ENCODE data around the gene WNT2B.
"Not testable (repeated sequence)": the region's sequence is repeated elsewhere in the genome, so short reads cannot be mapped to it uniquely, and the experiment has no call there.

WNT2B gene

DNA sequence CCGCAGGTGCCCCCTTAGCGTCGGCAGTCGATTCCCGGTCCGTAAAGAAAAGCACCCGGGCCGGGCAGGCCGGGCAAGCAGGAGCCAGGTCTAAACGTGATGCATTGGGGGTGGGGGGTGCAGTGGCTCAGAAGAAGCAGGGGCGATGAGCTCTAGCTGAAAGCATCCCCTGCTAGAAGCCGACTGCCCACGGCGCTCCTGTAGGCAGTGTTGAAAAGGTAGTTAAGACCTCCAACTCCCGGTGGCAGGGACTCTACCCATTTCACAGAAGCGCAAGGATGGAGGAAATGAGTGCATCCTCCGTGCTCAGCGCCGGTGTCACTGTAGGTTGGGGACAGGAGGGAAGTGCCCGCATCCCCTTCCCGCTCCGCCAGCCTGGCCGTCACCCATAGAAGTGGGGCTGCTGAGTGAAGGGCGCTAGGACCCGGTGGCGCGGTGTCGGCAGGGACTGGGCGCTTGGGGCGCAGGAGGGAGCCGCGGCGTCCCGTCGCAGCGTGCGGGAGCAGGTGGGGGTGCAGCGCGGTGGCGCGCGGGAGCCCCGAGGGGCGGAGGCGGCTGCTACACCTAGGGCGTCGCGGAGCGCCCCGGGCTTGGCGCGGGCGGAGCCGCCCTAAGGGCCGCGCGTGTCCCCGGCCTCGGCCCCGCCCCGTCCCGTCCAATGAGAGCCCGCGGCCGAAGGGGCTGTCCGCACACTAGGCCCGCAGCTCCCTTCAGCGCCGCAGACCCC lies at the start of gene WNT2B:
TSS of gene WNT2B (plus strand) at position 688 of the 727 bp plus-strand sequence. CDS start 298 bp downstream, outside the sequence.
- no peak for DNase-seq

DNA sequence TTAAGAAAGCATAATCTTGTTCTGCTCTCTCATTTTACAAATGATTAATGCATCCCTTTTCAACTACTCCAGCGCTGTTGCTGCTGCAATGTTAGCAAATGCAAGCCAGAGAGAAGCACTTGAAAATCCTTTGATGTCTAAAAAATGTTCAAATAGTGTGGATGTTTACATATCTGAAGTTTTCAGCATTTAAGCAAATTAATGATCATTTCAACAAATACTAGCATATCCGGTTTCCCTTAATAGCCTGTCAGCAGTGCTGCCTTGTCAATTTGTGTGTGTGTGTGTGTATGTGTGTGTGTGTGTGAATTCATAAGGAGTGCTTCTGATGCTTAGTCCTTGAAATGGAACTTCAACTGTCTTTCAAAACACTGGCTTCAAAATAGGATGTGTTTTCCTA lies 48.1 kb upstream of the WNT2B start:
- no peak for DNase-seq

DNA sequence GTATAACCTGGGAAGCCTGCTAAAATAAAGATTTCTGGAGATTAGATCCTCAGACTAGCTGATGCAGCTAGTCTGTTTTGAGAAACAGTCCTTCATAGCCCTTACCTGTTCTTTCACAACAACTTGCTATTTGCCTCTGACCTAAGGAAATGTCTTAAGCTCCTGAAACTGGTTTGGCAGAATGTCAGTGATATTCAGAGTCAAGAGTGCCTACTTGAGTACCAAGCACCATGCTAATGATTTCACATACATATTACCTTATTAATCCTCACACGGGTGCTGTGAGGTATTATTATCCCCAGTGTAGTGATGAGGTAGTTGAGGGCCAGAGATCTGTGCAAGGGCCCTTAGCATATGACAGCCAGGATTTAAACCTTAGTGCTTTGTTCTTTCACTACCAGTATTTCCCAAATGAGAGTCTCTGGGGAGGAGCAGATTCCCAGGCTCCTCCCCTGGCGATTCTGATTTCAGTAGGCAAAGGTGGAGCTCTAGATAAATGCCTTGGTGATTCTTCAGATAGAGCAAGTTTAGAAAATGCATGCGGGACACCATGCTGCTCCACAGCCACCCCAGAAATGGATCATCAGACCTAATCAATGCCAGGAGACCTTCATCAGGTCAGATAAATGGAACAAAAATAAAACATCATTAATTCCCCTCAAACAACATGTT lies 47.4 kb upstream of the WNT2B start:
- DNase-seq = no peak

DNA sequence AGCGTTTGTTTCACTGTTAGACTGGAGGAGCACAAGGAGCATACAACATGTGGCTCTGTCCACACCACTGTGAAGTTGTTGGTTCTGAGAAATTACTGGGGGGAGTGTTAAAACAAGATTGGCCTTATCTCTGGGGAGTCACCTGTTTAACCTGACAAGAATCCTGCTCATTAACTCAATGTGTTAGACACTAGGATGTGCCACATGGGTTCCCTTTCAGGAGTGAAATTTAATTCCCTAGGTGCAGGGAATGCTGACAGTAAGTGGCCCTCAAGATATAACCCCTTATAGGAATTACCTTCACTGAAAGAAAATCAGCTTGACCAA lies 45.8 kb upstream of the WNT2B start:
- DNase-seq = no peak

DNA sequence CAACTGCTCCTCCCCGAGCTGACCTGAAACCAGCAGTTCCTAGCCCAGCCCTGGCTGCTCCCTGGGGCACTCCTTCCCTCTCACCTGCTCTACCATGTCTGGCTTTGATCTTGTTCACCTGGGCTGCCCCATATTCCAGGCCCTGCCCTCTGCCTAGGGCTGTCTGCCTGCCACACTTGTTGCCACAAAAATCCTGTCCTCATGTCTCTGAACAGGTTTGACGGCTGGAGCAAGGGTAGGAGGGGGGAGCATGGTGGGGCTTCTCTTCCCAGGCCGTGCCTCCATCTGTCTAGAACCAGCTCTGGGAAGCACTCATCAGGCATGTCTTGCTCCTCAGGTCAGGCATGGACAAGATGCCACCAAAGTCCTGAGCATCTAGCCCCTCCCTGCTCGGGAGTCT lies 44.3 kb upstream of the WNT2B start:
- DNase-seq = no peak

DNA sequence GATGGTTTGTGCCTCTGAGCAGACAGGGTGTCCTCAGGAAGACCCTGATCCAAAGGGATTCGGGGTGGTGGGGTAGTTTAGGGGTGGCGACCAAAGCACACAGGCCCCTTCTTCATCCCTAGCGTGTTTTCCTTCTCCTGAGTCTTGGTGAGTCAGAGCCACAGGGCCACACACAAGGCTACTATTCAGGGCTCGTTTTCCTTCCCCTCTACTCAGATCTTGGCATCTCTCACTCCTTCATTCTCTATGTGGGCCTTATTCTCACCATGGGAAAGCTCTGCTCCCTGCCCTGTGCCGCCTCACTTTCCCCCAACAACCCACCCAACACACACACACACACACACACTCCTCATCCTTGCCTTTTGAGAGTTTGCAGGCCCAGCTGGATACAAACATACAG lies 43.6 kb upstream of the WNT2B start:
- DNase-seq = no peak

DNA sequence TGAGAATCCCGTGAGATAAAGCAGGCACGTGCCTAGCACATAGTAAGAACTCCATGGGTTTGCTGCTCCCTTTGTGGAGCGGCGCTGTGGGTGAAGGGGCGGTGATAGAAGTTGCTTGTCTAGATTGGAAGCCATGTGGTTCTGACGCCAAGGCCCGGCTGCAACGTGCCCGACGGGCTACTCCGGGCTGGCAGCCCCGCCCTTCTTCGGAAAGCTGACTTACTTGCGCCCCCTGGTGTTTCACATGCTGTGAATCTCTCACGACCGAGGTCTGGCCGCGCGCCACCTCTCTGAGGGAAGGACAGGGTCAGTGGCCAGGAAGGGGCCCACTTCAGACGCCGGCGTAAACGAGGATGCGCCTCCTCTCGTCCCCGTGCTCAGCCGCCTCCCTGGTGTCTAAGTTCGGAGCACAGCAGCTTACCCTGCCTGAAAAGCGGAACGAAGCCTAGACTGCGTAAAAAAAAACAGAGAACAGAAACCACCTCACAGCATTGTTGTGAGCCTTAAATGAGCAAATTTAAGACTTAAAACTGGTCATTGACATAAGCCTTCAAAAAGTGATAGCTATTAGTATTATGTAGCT lies 42.6 kb upstream of the WNT2B start:
- DNase-seq = peak; percentile 87

DNA sequence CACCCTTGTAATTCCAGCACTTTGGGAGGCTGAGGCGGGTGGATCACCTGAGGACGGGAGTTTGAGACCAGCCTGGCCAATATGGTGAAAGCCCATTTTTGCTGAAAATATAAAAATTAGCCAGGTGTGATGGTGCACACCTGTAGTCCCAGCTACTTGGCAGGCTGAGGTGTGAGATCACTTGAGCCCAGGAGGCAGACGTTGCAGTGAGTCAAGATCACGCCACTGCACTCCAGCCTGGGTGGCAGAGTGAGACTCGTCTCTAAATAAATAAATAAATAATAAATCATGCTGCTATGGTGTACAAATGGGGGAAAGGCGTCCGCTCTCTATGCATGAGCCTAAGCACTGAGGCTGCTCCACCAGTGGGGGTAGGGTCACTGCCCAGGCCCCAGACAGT lies 38.4 kb upstream of the WNT2B start:
- DNase-seq = not testable (repeated sequence)

DNA sequence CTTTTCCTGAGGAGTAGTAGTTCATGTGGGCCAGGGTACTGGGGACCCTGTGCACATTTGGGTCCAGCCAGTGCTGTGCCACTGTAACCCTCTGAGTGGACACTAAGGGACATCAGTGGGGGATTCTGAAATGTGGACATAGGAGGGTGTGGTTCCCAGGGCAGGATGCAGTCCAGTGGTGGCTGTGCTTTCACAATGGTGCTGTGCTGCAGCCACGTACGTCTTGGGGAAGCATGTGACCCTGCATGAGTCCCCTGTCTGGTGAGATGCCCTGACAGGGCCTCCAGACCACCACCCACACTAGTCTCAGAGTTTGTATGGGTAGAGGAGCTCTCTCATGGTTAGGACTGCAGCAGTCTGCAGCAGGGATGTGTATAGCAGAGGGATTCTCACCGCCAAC lies 37.8 kb upstream of the WNT2B start:
- no peak for DNase-seq

DNA sequence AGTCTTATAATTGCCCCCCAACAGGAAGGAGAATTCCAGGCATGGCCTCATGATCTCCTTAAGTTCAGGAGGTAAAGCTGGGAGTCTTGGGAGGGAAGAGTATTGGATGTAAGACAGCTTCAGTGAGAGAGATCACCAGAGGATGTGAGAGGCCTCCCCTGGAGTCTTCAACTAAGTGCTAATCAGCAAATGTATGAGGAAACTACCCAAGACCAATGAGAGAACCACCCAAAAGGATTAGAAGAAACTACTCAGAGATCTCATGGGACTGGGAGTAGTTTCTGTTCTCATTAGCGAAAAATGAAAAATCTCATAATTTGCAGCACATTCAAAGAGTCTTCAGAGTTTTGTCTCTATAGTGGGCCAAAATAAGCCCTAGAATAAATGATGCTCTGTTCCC lies 36.6 kb upstream of the WNT2B start:
- no peak for DNase-seq

DNA sequence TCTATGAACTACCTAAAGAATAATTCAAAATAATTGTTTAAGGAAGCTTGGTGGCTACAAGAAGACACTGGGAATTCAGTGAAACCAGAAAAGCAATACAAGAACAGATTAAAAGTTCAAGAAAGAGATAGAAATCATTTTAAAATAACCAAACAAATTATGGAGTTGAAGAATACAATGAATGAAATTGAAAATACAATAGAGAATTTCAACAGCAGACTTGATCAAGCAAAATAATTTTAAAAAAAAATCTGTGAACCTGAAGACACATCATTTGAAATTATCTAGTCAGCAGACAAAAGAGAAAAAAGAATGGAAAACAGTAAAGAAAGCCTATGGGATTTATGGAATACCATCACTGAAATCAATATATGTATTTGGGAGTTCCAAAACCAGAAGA lies 31.2 kb upstream of the WNT2B start:
- no peak for DNase-seq

DNA sequence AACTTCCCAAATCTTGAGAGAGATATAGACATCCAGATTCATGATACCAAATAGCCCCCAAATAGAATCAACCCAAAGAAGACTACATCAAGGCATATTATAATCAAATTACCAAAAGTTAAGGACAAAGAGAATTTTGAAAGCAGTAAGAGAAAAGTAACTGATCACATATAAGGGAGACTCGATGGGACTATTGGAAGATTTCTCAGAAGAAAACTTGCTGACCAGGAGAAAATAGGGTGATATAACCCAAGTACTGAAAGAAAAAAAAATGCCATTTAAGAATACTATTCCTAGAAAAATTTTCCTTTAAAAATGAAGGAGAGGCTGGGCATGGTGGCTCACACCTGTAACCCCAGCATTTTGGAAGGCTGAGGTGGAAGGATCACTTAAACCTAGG lies 30.5 kb upstream of the WNT2B start:
- no peak for DNase-seq

DNA sequence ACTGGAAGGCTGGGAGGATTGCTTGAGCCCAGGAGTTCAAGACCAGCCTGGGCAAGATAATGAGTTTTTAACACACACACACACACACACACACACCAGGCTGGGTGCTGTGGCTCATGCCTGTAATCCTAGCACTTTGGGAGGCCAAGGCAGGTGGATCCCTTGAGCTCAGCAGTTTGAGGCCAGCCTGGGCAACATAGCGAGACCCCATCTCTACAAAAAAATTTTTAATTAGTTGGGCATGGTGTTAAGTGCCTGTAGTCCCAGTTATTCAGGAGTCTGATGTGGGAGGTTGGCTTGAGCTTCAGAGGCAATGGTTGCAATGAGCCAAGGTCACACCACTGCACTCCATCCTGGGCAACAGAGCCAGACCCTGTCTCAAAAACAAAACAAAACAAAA lies 22.7 kb upstream of the WNT2B start:
- DNase-seq = not testable (repeated sequence)

DNA sequence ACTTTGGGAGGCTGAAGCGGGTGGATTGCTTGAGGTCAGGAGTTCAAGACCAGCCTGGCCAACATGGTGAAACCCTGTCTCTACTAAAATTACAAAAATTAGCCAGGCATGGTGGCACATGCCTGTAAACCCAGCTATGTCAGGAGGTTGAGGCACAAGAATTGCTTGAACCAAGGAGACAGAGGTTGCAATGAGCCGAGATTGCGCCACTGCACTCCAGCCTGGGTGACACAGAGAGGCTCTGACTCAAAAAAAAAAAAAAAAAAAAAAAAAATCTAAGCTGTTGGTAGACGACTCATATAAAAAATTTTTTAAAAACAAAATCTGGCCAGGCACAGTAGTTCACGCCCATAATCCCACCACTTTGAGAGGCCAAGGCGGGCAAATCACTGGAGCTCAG lies 21.1 kb upstream of the WNT2B start:
- DNase-seq = not testable (repeated sequence)

DNA sequence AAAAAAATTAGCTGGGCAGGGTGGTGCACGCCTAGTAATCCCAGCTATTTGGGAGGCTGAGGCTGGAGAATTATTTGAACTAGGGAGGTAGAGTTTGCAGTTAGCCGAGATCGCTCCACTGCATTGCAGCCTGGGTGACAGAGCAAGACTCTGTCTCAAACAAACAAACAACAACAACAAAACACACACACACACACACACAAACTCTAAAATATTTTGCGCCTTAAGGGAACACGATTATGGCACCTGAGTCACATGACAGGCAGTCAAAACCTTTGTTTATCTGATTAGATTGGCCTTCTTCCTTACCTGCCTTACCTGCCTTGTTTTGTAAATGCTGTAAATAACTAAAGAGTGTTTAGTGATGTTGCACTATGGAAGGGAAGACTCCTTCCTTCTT lies 20.6 kb upstream of the WNT2B start:
- DNase-seq = no peak

DNA sequence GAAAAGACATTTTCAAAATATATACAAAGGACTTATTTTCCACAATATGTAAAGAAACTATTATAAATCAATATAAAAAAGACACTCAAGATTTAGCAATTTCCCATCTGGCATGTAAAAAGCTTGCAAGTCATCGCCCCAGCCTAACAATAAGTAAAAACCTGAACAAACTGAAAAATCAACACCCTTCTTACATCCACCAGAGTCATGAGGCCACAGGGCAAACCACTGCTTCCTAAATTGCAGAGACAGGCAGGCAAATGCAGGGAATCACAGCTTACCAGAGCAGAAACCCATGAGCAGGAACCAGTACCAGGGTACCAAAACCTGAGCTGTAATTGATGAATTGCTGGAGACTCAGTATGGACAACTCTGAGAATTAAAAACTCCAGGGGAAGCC lies 16.7 kb upstream of the WNT2B start:
- no peak for DNase-seq

DNA sequence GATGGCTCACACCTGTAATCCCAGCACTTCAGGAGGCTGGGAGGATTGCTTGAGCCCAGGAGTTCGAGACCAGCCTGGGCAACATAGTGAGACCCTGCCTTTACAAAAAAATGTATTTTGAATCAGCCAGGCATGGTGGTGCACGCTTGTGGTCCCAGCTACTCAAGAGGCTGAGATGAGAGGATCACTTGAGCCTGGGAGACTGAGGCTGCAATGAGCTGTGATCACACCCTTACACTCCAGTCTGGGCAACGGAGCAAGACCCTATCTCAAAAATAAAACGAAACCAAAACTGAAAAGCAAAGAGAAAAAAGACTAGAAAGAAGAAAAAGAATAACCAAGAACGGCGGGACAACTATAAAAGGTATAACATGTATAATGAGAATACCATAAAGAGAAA lies 15.4 kb upstream of the WNT2B start:
- DNase-seq = no peak

DNA sequence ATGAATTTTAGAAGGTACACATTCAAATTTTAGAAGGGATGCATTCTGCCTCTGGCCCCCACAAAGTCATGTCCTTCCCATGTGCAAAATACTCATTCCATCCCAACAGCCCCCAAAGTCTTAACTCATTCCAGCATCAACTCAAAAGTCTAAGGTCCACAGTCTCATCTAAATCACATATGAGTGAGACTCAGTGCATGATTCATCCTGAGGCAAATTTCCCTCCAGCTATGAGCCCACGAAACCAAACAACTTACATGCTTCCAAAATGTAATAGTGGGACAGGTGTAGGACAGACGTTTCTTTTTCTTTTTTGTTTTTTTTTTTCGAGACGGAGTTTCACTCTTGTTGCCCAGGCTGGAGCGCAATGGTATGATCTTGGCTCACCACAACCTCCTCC lies 12.5 kb upstream of the WNT2B start:
- DNase-seq = no peak

DNA sequence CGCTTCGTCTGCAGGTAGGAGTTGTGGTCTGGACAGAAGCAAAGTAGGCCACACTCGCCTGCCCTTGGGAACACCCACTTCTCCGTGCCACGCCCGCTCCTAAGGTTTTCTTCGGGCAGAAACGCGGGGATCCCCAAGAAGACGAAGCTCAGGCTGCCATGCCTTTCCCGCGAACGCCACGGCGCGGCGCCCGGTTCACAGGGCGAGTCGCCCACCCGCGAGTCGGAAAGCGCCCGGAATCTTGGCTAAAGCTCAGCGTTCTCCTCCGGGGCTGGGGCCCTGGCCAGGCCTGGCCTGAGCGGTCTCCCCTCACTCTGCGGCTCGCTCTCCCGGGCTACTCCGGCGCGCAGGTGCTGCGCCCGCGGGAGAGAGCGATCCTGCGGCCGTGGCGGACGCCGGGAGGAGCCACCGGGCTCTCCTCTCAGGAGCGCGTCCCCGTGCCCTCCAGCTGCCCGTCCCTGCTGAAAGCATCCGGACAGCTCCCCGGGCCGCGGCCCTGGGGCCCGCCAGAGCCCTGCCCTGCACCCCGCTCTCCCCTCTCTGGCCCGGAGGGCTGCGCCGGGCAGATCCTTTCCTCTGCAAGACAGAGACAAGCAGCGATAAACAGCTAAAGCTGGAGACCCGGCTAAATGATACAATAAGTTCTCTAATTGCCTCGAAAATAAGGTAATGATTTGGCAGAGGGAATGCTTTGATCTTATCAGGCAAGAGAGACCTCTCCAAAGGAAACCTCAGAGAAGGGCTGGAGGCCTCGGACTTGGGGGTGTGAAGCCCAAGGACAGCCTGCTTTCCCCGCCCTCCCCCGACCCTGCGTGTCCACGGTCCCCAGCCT lies 6.7 kb upstream of the WNT2B start:
- DNase-seq = peak; percentile 48

DNA sequence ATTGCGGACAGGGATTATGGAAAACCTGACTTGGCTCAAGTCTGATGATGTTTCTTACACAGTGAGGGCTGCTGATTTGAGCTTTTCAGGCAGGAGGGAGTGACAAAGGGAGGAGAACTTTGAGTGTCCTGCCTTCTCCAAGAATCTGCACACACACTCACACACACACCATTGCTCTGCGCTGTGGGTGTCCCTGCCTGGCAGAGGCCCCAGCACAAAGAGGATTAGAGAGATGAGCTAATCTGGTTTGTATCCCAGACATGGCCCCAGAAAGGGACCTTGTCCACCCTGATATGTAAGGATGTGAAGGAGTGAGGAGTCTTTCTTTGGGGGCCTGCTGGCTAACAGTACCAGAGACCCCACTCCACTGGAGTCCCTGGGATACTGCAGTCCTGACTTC lies 5.9 kb upstream of the WNT2B start:
- no peak for DNase-seq

DNA sequence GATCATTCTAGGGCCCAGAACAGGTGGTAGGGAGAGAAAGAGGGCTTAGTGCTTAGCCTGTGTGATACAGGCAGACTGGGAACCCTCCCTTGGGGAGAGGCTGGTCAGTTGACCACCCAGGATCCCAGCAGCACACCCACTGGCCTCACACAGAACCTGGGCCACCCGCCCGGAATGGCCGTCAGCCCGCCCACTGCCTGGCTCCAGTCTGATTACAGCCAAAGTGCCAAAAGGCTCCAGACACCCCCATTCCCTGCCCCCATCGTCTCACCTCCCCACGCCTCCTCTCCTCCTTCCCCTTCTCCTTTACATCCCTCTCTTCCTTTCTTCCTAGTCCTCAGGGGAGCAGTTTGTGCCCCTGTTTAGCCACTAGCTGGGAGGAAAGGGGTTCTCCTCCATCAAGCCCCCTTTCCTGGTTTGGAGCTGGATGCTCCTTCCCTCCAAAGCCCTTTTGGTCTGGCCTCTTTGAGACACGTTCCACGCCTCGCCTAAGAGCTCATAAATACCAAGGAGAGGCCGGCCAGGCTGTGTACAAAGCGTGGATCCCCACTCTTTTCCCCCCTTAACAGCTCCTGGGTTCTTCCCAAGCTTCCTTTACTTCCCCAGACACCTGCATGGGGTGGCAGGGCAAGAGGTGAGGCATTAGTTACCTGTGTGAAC lies 4.6 kb upstream of the WNT2B start:
- no peak for DNase-seq

DNA sequence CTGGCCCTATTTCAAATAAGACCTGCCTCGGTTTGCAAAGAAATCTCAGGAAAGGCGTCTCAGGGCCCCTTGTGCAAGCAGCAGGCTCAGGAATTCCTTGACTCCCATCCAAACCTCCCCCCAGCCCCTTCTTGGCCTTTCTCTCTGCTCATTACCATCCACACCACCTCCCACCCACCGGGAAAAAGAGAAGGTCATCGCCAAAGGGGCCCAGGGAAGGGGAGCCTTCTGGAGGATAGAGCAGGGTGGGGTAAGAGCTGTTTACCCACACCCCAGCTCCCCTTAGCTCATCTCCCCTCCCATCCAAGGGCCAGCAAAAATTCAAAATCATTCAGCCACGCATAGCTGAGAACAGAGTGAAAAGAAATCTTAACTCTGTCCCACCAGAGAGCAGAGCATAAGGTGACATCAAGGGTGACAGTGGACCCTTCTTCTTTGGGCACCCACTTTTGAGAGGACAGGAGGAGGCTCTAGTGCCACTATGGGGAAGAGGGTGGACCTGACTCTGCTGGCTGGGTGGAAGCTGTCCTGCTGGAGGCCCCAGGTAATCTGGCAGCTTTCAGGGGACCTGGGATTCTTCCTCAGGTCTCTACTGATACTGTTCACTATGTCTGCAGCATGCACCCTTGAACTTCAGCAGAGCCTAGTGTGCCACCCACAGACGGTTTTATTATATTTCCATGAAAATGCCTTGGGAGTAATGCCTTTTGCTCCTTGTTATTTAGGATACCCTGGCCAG lies 3.9 kb upstream of the WNT2B start:
- no peak for DNase-seq

DNA sequence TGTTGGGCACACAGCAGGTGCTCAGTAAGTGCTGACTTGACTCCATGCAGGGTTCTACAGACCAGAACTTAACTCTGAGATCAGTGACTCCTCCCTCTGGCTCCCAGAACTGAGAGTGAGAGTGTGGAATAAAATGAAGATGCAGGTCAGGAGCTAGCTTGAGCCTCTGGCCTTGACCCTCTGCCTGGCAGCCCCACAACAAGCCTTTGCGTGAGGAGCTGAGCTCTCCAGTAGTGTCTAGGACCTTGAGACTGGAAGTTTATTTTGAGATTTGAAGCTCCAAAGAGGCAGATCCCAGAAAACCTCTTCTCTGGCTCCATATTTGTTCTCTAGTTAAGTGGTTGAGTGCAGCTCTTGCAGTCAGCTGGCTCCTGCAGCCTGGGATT lies 3.4 kb upstream of the WNT2B start:
- DNase-seq = no peak
